Measurements from ENCODE around the gene CDK2AP2.

Gene CDK2AP2

DNA sequence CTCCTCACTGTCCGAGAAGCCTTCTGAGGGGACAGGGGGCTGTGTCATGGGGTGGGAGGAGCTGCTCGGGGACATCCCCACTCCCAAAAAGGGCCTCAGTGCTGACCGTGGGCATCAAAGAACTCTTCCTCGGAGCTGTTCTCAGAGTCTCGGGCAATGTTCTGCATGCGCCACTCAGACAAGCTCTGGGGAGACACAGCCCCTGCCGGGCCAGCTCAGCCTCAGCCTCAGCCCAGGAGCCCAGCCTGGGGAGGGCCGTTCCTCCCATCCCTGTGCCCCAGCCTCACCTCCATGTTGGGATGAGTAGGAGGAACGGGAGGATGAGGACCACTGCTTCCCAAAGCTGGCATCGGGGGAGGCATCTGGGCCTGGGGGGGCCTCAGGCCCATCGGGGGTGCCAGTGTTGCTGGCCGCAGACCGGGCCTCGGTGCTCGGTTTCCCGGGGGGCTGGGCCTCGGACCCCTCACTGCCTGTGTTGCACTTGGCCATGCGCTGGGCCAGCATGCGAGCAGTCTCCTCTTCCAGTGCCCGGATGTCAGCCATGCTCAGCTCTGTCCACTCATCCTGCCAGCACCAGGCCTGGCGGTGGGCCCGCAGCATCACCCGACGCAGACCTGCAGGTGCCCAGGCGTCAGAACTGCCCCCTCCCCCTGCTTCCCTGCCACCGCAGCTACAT is 8.0 kb downstream of the CDK2AP2 start:
- H2AFZ ChIP-seq (ENCODE audit: low read length), result no peak overlapping the region
- no peak overlapping the region for H3K9ac ChIP-seq (ENCODE audit: low read depth, low read length, poor library complexity, severe bottlenecking)

GRCh38 chr11:67498544-67498972 is 9.4 kb downstream of the CDK2AP2 start:
- Histone ChIP-seq H3K36me3 (ENCODE audit: insufficient read depth, low read length) (peaks cover 4% of the 10 kb centered on the region; the same call in 1 of the 2 replicates), H3K79me2 (ENCODE audit: insufficient read depth, low read length) (peaks cover 12% of the 10 kb centered on the region), H2AFZ (ENCODE audit: low read length) (no peak overlapping the region), H3F3A (ENCODE audit: low read depth) (no peaks in the 10 kb centered on the region), H3K4me3 (ENCODE audit: low read length, poor library complexity, severe bottlenecking) (no peak overlapping the region), H4K20me1 (ENCODE audit: insufficient read depth, low read length, poor library complexity, severe bottlenecking) (peaks cover 5% of the 10 kb centered on the region), H3K9me3 (ENCODE audit: insufficient read depth, low read depth, low read length) (no peaks in the 10 kb centered on the region), H3K4me1 (ENCODE audit: insufficient read depth, low read length, poor library complexity, severe bottlenecking) (peaks cover 17% of the 10 kb centered on the region), H3K27me3 (ENCODE audit: insufficient read depth, low read length, poor library complexity, severe bottlenecking) (no peaks in the 10 kb centered on the region), H3K4me2 (ENCODE audit: low read depth, low read length, poor library complexity, severe bottlenecking) (no peak overlapping the region), H3K9ac (ENCODE audit: low read depth, low read length, poor library complexity, severe bottlenecking) (no peak overlapping the region), H3K9me2 (replicated peaks; ENCODE audit: low read depth, low read length) (no peaks in the 10 kb centered on the region)
- TF ChIP-seq EZH2phosphoT487 (IDR thresholded peaks at IDR 0.05; ENCODE audit: borderline replicate concordance), result no peak

More for the DNA sequence above, 8.0 kb downstream of the CDK2AP2 start:
- Histone ChIP-seq H3K9me3 (ENCODE audit: insufficient read depth, low read depth, low read length) (no peaks in the 10 kb centered on the region), H3F3A (ENCODE audit: low read depth) (no peaks in the 10 kb centered on the region), H3K4me2 (ENCODE audit: low read depth, low read length, poor library complexity, severe bottlenecking) (peak overlapping the region; percentile 53), H3K27me3 (ENCODE audit: insufficient read depth, low read length, poor library complexity, severe bottlenecking) (no peaks in the 10 kb centered on the region), H3K4me3 (ENCODE audit: low read length, poor library complexity, severe bottlenecking) (no peak overlapping the region), H3K9me2 (replicated peaks; ENCODE audit: low read depth, low read length) (no peaks in the 10 kb centered on the region), H3K4me1 (ENCODE audit: insufficient read depth, low read length, poor library complexity, severe bottlenecking) (peaks cover 24% of the 10 kb centered on the region), H3K79me2 (ENCODE audit: insufficient read depth, low read length) (peaks cover 23% of the 10 kb centered on the region), H4K20me1 (ENCODE audit: insufficient read depth, low read length, poor library complexity, severe bottlenecking) (peaks cover 10% of the 10 kb centered on the region), H3K36me3 (ENCODE audit: insufficient read depth, low read length) (peaks cover 4% of the 10 kb centered on the region; the same call in 1 of the 2 replicates)
- TF ChIP-seq EZH2phosphoT487 (IDR thresholded peaks at IDR 0.05; ENCODE audit: borderline replicate concordance) (no peak), CTCF (conservative IDR thresholded peaks at IDR 0.05; ENCODE audit: low read length) (no peak)

DNA sequence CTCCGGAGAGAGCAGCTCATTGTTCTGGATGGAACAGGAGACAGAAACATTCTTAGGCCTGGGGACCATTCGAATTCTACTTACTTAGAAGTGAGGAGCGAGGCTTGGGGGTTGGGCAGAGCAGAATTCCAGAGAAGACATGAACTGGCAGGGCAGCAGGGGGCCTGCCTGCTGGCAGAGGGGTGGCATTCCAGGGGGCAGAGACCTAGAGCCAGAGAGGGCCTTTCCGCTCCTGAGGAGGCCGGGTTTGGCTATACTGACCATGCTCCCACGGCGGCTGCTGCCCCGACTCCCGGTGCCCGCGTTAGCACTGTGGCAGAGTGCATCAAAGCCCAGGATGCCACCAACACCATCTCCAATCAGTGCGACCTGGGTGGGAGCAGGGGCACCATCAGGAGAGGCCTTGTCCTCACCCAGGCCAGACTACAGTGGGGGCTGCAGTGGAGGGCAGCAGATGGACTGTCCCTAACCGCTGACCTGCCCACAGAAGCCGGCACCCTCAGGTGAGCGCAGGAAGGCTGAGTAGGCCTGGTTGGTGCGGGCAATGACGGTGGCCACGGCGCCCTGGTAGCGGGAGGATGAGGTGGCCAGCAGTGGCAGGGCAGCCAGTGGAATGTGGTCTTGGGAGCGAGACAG is 10.2 kb downstream of the CDK2AP2 start:
- peaks cover 4% of the 10 kb centered on the region; the same call in 1 of the 2 replicates for H3K79me2 ChIP-seq (ENCODE audit: insufficient read depth, low read length)
- peaks cover 4% of the 10 kb centered on the region; the same call in 1 of the 2 replicates for H3K36me3 ChIP-seq (ENCODE audit: insufficient read depth, low read length)
- H3K4me1 ChIP-seq (ENCODE audit: insufficient read depth, low read length, poor library complexity, severe bottlenecking), result peaks cover 14% of the 10 kb centered on the region
- no peak overlapping the region for H3K4me3 ChIP-seq (ENCODE audit: low read length, poor library complexity, severe bottlenecking)
- H3K9ac ChIP-seq (ENCODE audit: low read depth, low read length, poor library complexity, severe bottlenecking), result no peak overlapping the region
- H4K20me1 ChIP-seq (ENCODE audit: insufficient read depth, low read length, poor library complexity, severe bottlenecking), result no peaks in the 10 kb centered on the region
- no peaks in the 10 kb centered on the region for H3K9me3 ChIP-seq (ENCODE audit: insufficient read depth, low read depth, low read length)
- H3K27me3 ChIP-seq (ENCODE audit: insufficient read depth, low read length, poor library complexity, severe bottlenecking), result no peaks in the 10 kb centered on the region
- H3K9me2 ChIP-seq (replicated peaks; ENCODE audit: low read depth, low read length), result no peaks in the 10 kb centered on the region
- TF ChIP-seq CTCF (conservative IDR thresholded peaks at IDR 0.05; ENCODE audit: low read length) (no peak), EZH2phosphoT487 (IDR thresholded peaks at IDR 0.05; ENCODE audit: borderline replicate concordance) (no peak)
- H2AFZ ChIP-seq (ENCODE audit: low read length), result no peak overlapping the region
- H3F3A ChIP-seq (ENCODE audit: low read depth), result no peaks in the 10 kb centered on the region
- H3K4me2 ChIP-seq (ENCODE audit: low read depth, low read length, poor library complexity, severe bottlenecking), result no peak overlapping the region

Measured in Loucy (cell line).